GM23338 (cell line): ENCODE results near the gene CDON.

Experiments
- EZH2 ChIP-seq: fragments of 200-600 bp; sonication (generic); IDR thresholded peaks from one replicate; pipeline ENCODE4 v1.8.0; 2017; ENCODE audit warnings: antibody characterized with exemption, mild to moderate bottlenecking, low read depth; ENCODE audit not compliant: unreplicated experiment
- TF ChIP-seq, protein P1 (sequence below), 2 experiments: fragments of 200-600 bp in 1 of 2; sonication (generic) in 1 of 2; conservative IDR thresholded peaks; 2 replicates each; pipeline versions ENCODE4 v1.5.1 to v1.6.1; 2016 to 2017; ENCODE audit warnings: antibody characterized with exemption in 2 of 2, low read depth in 2 of 2, mild to moderate bottlenecking in 2 of 2, moderate library complexity in 1 of 2

DNA sequence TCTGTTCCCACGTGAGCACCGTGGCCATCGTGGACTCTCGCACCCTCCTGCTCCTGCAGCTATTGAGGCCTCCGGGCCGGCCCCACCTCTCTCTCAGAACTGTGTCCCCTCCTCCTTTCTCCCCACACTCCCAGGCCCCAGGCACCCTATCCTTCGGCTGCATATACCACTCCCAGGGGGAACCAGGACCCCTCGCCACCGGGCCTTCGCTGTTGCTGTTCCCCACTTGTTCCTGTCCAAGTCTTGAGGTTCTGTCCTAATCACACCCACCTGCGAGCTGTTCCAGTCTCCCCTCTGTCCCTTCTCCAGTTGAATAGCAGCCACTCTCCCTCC lies 43.0 kb upstream of the CDON start:
- TF ChIP-seq, protein P1, sequence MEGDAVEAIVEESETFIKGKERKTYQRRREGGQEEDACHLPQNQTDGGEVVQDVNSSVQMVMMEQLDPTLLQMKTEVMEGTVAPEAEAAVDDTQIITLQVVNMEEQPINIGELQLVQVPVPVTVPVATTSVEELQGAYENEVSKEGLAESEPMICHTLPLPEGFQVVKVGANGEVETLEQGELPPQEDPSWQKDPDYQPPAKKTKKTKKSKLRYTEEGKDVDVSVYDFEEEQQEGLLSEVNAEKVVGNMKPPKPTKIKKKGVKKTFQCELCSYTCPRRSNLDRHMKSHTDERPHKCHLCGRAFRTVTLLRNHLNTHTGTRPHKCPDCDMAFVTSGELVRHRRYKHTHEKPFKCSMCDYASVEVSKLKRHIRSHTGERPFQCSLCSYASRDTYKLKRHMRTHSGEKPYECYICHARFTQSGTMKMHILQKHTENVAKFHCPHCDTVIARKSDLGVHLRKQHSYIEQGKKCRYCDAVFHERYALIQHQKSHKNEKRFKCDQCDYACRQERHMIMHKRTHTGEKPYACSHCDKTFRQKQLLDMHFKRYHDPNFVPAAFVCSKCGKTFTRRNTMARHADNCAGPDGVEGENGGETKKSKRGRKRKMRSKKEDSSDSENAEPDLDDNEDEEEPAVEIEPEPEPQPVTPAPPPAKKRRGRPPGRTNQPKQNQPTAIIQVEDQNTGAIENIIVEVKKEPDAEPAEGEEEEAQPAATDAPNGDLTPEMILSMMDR (conservative IDR thresholded peaks at IDR 0.05; ENCODE audit: low read depth in 2 of 2), result no peak
- no peak for TF ChIP-seq EZH2
